ENCODE measurements around the gene PIR.

The PIR gene

GRCh38 chrX:15501506-15501905 is 8.4 kb upstream of the PIR start:
- Mint-ChIP-seq H3K27me3 (peaks cover 8% of the 10 kb centered on the region), H3K4me3 (no peak overlapping the region), H3K4me1 (peaks cover 6% of the 10 kb centered on the region), H3K9me3 (no peaks in the 10 kb centered on the region), H3K36me3 (no peaks in the 10 kb centered on the region), H3K27ac (no peak overlapping the region)
- no peak for ATAC-seq

GRCh38 chrX:15500497-15500966 is 7.4 kb upstream of the PIR start, which contains the start of gene BMX:
TSS of gene BMX (plus strand) at chrX:15500807. CDS start at chrX:15508354, 7,547 bp downstream.
- H3K4me1 Mint-ChIP-seq = peaks cover 6% of the 10 kb centered on the region
- H3K4me3 Mint-ChIP-seq = no peak within 1 kb of the TSS
- H3K36me3 Mint-ChIP-seq = no peaks in the 10 kb centered on the region
- H3K27me3 Mint-ChIP-seq = peaks cover 8% of the 10 kb centered on the region
- no peak within 1 kb of the TSS for H3K27ac Mint-ChIP-seq
- no peak for ATAC-seq
- H3K9me3 Mint-ChIP-seq = no peaks in the 10 kb centered on the region

- Mint-ChIP-seq H3K4me3 (no peak overlapping the region), H3K27me3 (peaks cover 8% of the 10 kb centered on the region), H3K9me3 (no peaks in the 10 kb centered on the region), H3K4me1 (peaks cover 6% of the 10 kb centered on the region), H3K27ac (no peak overlapping the region), H3K36me3 (no peaks in the 10 kb centered on the region)
- no peak for ATAC-seq
These were observed 6.8 kb upstream of the PIR start for GRCh38 chrX:15499976-15500375.

GRCh38 chrX:15498741-15499140 is 5.6 kb upstream of the PIR start:
- H3K4me1 Mint-ChIP-seq = peaks cover 9% of the 10 kb centered on the region
- ATAC-seq = no peak
- no peaks in the 10 kb centered on the region for H3K36me3 Mint-ChIP-seq
- no peaks in the 10 kb centered on the region for H3K9me3 Mint-ChIP-seq
- H3K27ac Mint-ChIP-seq = no peak overlapping the region
- H3K4me3 Mint-ChIP-seq = no peak overlapping the region
- peaks cover 8% of the 10 kb centered on the region for H3K27me3 Mint-ChIP-seq

GRCh38 chrX:15497865-15498264 is 4.7 kb upstream of the PIR start:
- H3K36me3 Mint-ChIP-seq = no peaks in the 10 kb centered on the region
- H3K4me3 Mint-ChIP-seq = no peak overlapping the region
- H3K27ac Mint-ChIP-seq = no peak overlapping the region
- ATAC-seq = no peak
- H3K27me3 Mint-ChIP-seq = peaks cover 8% of the 10 kb centered on the region
- no peaks in the 10 kb centered on the region for H3K9me3 Mint-ChIP-seq
- peaks cover 18% of the 10 kb centered on the region for H3K4me1 Mint-ChIP-seq

- no peak overlapping the region for H3K27ac Mint-ChIP-seq
- ATAC-seq = no peak
- H3K27me3 Mint-ChIP-seq = peaks cover 8% of the 10 kb centered on the region
- H3K36me3 Mint-ChIP-seq = no peaks in the 10 kb centered on the region
- H3K4me3 Mint-ChIP-seq = no peak overlapping the region
- no peaks in the 10 kb centered on the region for H3K9me3 Mint-ChIP-seq
- H3K4me1 Mint-ChIP-seq = peaks cover 18% of the 10 kb centered on the region
These were observed 3.7 kb upstream of the PIR start for GRCh38 chrX:15496824-15497223.

GRCh38 chrX:15495801-15496200 is 2.7 kb upstream of the PIR start:
- no peak overlapping the region for H3K4me3 Mint-ChIP-seq
- peaks cover 8% of the 10 kb centered on the region for H3K27me3 Mint-ChIP-seq

GRCh38 chrX:15492469-15492868 is 664 bp downstream of the PIR start:
- Mint-ChIP-seq H3K27ac (peak overlapping the region; percentile 82), H3K27me3 (no peaks in the 10 kb centered on the region), H3K4me1 (peaks cover 11% of the 10 kb centered on the region), H3K9me3 (no peaks in the 10 kb centered on the region), H3K4me3 (peak overlapping the region; percentile 84), H3K36me3 (peaks cover 11% of the 10 kb centered on the region)
- ATAC-seq = no peak

More at GRCh38 chrX:15495801-15496200, 2.7 kb upstream of the PIR start:
- no peaks in the 10 kb centered on the region for H3K9me3 Mint-ChIP-seq
- H3K27ac Mint-ChIP-seq = no peak overlapping the region
- ATAC-seq = no peak
- H3K4me1 Mint-ChIP-seq = peaks cover 18% of the 10 kb centered on the region
- H3K36me3 Mint-ChIP-seq = peaks cover 5% of the 10 kb centered on the region

GRCh38 chrX:15483891-15484290 is 9.2 kb downstream of the PIR start:
- no peaks in the 10 kb centered on the region for H3K27me3 Mint-ChIP-seq
- no peak overlapping the region for H3K4me3 Mint-ChIP-seq
- no peaks in the 10 kb centered on the region for H3K9me3 Mint-ChIP-seq
- H3K4me1 Mint-ChIP-seq = no peaks in the 10 kb centered on the region
- no peak for ATAC-seq
- no peak overlapping the region for H3K27ac Mint-ChIP-seq
- H3K36me3 Mint-ChIP-seq = no peaks in the 10 kb centered on the region

GRCh38 chrX:15475486-15475885 is 17.6 kb downstream of the PIR start:
- Mint-ChIP-seq H3K4me3 (no peak overlapping the region), H3K27me3 (no peaks in the 10 kb centered on the region), H3K9me3 (no peaks in the 10 kb centered on the region)

GRCh38 chrX:15475021-15475420 is 18.1 kb downstream of the PIR start:
- Mint-ChIP-seq H3K27ac (no peak overlapping the region), H3K4me1 (no peaks in the 10 kb centered on the region), H3K36me3 (peaks cover 9% of the 10 kb centered on the region), H3K9me3 (no peaks in the 10 kb centered on the region), H3K27me3 (no peaks in the 10 kb centered on the region), H3K4me3 (no peak overlapping the region)
- ATAC-seq = no peak

More at GRCh38 chrX:15475486-15475885, 17.6 kb downstream of the PIR start:
- Mint-ChIP-seq H3K27ac (no peak overlapping the region), H3K36me3 (peaks cover 9% of the 10 kb centered on the region), H3K4me1 (no peaks in the 10 kb centered on the region)
- ATAC-seq = no peak

GRCh38 chrX:15474028-15474427 is 19.1 kb downstream of the PIR start:
- ATAC-seq = no peak
- Mint-ChIP-seq H3K4me1 (no peaks in the 10 kb centered on the region), H3K9me3 (no peaks in the 10 kb centered on the region), H3K36me3 (peaks cover 9% of the 10 kb centered on the region), H3K27me3 (no peaks in the 10 kb centered on the region), H3K27ac (no peak overlapping the region), H3K4me3 (no peak overlapping the region)

- ATAC-seq = no peak
- H3K27me3 Mint-ChIP-seq = no peaks in the 10 kb centered on the region
- H3K4me1 Mint-ChIP-seq = no peaks in the 10 kb centered on the region
- no peaks in the 10 kb centered on the region for H3K9me3 Mint-ChIP-seq
- no peaks in the 10 kb centered on the region for H3K36me3 Mint-ChIP-seq
- no peak overlapping the region for H3K27ac Mint-ChIP-seq
- no peak overlapping the region for H3K4me3 Mint-ChIP-seq
These were observed 20.6 kb downstream of the PIR start for GRCh38 chrX:15472531-15472930.

GRCh38 chrX:15471028-15471427 is 22.1 kb downstream of the PIR start:
- H3K4me1 Mint-ChIP-seq = no peaks in the 10 kb centered on the region
- H3K9me3 Mint-ChIP-seq = no peaks in the 10 kb centered on the region
- ATAC-seq = peak; percentile 67
- H3K27ac Mint-ChIP-seq = no peak overlapping the region
- no peaks in the 10 kb centered on the region for H3K27me3 Mint-ChIP-seq
- no peak overlapping the region for H3K4me3 Mint-ChIP-seq
- H3K36me3 Mint-ChIP-seq = no peaks in the 10 kb centered on the region

- ATAC-seq = no peak
- H3K27me3 Mint-ChIP-seq = no peaks in the 10 kb centered on the region
- H3K36me3 Mint-ChIP-seq = no peaks in the 10 kb centered on the region
- no peak overlapping the region for H3K4me3 Mint-ChIP-seq
- no peaks in the 10 kb centered on the region for H3K9me3 Mint-ChIP-seq
- no peak overlapping the region for H3K27ac Mint-ChIP-seq
- H3K4me1 Mint-ChIP-seq = peaks cover 7% of the 10 kb centered on the region
These were observed 23.5 kb downstream of the PIR start for GRCh38 chrX:15469613-15470012.

- Mint-ChIP-seq H3K4me1 (peaks cover 7% of the 10 kb centered on the region), H3K27me3 (no peaks in the 10 kb centered on the region), H3K4me3 (no peak overlapping the region), H3K9me3 (no peaks in the 10 kb centered on the region), H3K27ac (no peak overlapping the region), H3K36me3 (no peaks in the 10 kb centered on the region)
- ATAC-seq = no peak
These were observed 25.1 kb downstream of the PIR start for GRCh38 chrX:15468036-15468435.

All from stimulated activated memory B cell treated with anti-CD40 and anti-IgM and Interleukin-4, amounts not matched to agents 10 μg/mL and 1 μg/mL and 100 μg/mL, for 72 hours (primary cell).